ENCODE measurements around the gene CDH10.

The CDH10 gene

GRCh38 chr5:24644761-24645160 lies at the start of gene CDH10:
TSS of gene CDH10 (minus strand) at chr5:24644978. CDS start at chr5:24593490, 51,488 bp downstream.
- DNase-seq (ENCODE audit: low spot score), result peak; percentile 55

- no peak for DNase-seq (ENCODE audit: low spot score)
These were observed 48.8 kb upstream of the CDH10 start for GRCh38 chr5:24693609-24694008.

GRCh38 chr5:24691074-24691473 lies 46.3 kb upstream of the CDH10 start:
- DNase-seq (ENCODE audit: low spot score), result no peak

- DNase-seq (ENCODE audit: low spot score), result no peak
These were observed 36.3 kb upstream of the CDH10 start for GRCh38 chr5:24681106-24681505.

- no peak for DNase-seq (ENCODE audit: low spot score)
These were observed 23.3 kb upstream of the CDH10 start for GRCh38 chr5:24668050-24668449.

- no peak for DNase-seq (ENCODE audit: low spot score)
These were observed 4.8 kb upstream of the CDH10 start for GRCh38 chr5:24649531-24649930.

GRCh38 chr5:24646915-24647314 lies 2.1 kb upstream of the CDH10 start:
- DNase-seq (ENCODE audit: low spot score), result no peak

- DNase-seq (ENCODE audit: low spot score), result no peak
These were observed 705 bp upstream of the CDH10 start for GRCh38 chr5:24645483-24645882.

GRCh38 chr5:24643880-24644279 lies 898 bp downstream of the CDH10 start:
- DNase-seq (ENCODE audit: low spot score), result no peak

- no peak for DNase-seq (ENCODE audit: low spot score)
These were observed 1.6 kb downstream of the CDH10 start for GRCh38 chr5:24643156-24643555.

GRCh38 chr5:24642022-24642421 lies 2.8 kb downstream of the CDH10 start:
- peak; percentile 29 for DNase-seq (ENCODE audit: low spot score)

- DNase-seq (ENCODE audit: low spot score), result no peak
These were observed 9.6 kb downstream of the CDH10 start for GRCh38 chr5:24635209-24635608.

GRCh38 chr5:24633715-24634325 lies 11.0 kb downstream of the CDH10 start:
- DNase-seq (ENCODE audit: low spot score), result no peak

- DNase-seq (ENCODE audit: low spot score), result no peak
These were observed 12.4 kb downstream of the CDH10 start for GRCh38 chr5:24632353-24632752.

GRCh38 chr5:24630918-24631317 lies 13.9 kb downstream of the CDH10 start:
- DNase-seq (ENCODE audit: low spot score), result no peak

- no peak for DNase-seq (ENCODE audit: low spot score)
These were observed 15.0 kb downstream of the CDH10 start for GRCh38 chr5:24629798-24630197.

GRCh38 chr5:24624872-24625271 lies 19.9 kb downstream of the CDH10 start:
- DNase-seq (ENCODE audit: low spot score), result no peak

GRCh38 chr5:24623624-24624023 lies 21.2 kb downstream of the CDH10 start:
- DNase-seq (ENCODE audit: low spot score), result no peak

- DNase-seq (ENCODE audit: low spot score), result no peak
These were observed 21.7 kb downstream of the CDH10 start for GRCh38 chr5:24623031-24623430.

- DNase-seq (ENCODE audit: low spot score), result no peak
These were observed 23.0 kb downstream of the CDH10 start for GRCh38 chr5:24621792-24622191.

- DNase-seq (ENCODE audit: low spot score), result no peak
These were observed 28.2 kb downstream of the CDH10 start for GRCh38 chr5:24616566-24616965.

- no peak for DNase-seq (ENCODE audit: low spot score)
These were observed 29.6 kb downstream of the CDH10 start for GRCh38 chr5:24615159-24615558.

- no peak for DNase-seq (ENCODE audit: low spot score)
These were observed 35.1 kb downstream of the CDH10 start for GRCh38 chr5:24609706-24610105.

- peak; percentile 54 for DNase-seq (ENCODE audit: low spot score)
These were observed 37.8 kb downstream of the CDH10 start for GRCh38 chr5:24606971-24607370.

GRCh38 chr5:24602188-24602587 lies 42.6 kb downstream of the CDH10 start:
- no peak for DNase-seq (ENCODE audit: low spot score)
